Mesendoderm (in vitro differentiated cells): ENCODE results near the gene ITFG1. TPM values are rescaled to one million over a fixed set of nuclear protein-coding genes. Genes with fewer than 3 reads are reported as not detected.

Experiments
- DNase-seq: peaks from one replicate; pipeline ENCODE4 v3.0.0; 2013
- H2AK5ac ChIP-seq: 2 replicates; pipeline ENCODE4 v1.6.1; 2013; ENCODE audit warnings: low read length, inconsistent platforms
- H2BK120ac ChIP-seq: 2 replicates; pipeline ENCODE4 v1.6.1; 2013; ENCODE audit warnings: low read depth, mild to moderate bottlenecking, low read length, moderate library complexity, mixed read lengths
- H2BK15ac ChIP-seq: replicated peaks from 2 replicates; pipeline ENCODE4 v1.6.1; 2013; ENCODE audit warnings: low read depth, mild to moderate bottlenecking, moderate library complexity
- H2BK5ac ChIP-seq: 2 replicates; pipeline ENCODE4 v1.6.1; 2013; ENCODE audit warnings: low read length, inconsistent platforms
- H3K18ac ChIP-seq: 2 replicates; pipeline ENCODE4 v1.6.1; 2013; ENCODE audit warnings: mild to moderate bottlenecking, low read length, mixed read lengths
- H3K23ac ChIP-seq: one replicate; pipeline ENCODE4 v1.6.1; 2013; ENCODE audit warnings: low read length
- H3K27ac ChIP-seq: 2 replicates; pipeline ENCODE4 v1.5.1; 2013; ENCODE audit warnings: low read depth, mild to moderate bottlenecking, inconsistent platforms, low read length, moderate library complexity
- H3K27me3 ChIP-seq: 2 replicates; pipeline ENCODE4 v1.6.1; 2013; ENCODE audit warnings: low read length, control low read depth, mild to moderate bottlenecking, inconsistent platforms; ENCODE audit not compliant: insufficient read depth, poor library complexity
- H3K36me3 ChIP-seq: 2 replicates; pipeline ENCODE4 v1.6.1; 2013; ENCODE audit warnings: low read length, inconsistent platforms; ENCODE audit not compliant: control insufficient read depth, insufficient read depth
- H3K4ac ChIP-seq: one replicate; pipeline ENCODE4 v1.6.1; 2013; ENCODE audit warnings: low read depth, mild to moderate bottlenecking, low read length, moderate library complexity
- H3K4me1 ChIP-seq: 2 replicates; pipeline ENCODE4 v1.6.1; 2013; ENCODE audit warnings: low read depth, low read length, inconsistent platforms; ENCODE audit not compliant: control insufficient read depth
- H3K4me2 ChIP-seq: 2 replicates; pipeline ENCODE4 v1.6.1; 2013; ENCODE audit warnings: low read length
- H3K4me3 ChIP-seq: 2 replicates; pipeline ENCODE4 v1.5.1; 2013; ENCODE audit warnings: mild to moderate bottlenecking, low read length
- H3K56ac ChIP-seq: one replicate; pipeline ENCODE4 v1.6.1; 2013; ENCODE audit warnings: low read length
- H3K79me1 ChIP-seq: 2 replicates; pipeline ENCODE4 v1.6.1; 2013; ENCODE audit warnings: low read length, inconsistent platforms
- H3K79me2 ChIP-seq: 2 replicates; pipeline ENCODE4 v1.6.1; 2013; ENCODE audit warnings: mild to moderate bottlenecking, low read length; ENCODE audit not compliant: control insufficient read depth, insufficient read depth
- H3K9ac ChIP-seq: 2 replicates; pipeline ENCODE4 v1.6.1; 2013; ENCODE audit warnings: low read length, inconsistent platforms
- H4K5ac ChIP-seq: one replicate; pipeline ENCODE4 v1.6.1; 2013; ENCODE audit warnings: low read length
- H4K8ac ChIP-seq: one replicate; pipeline ENCODE4 v1.6.1; 2013; ENCODE audit warnings: low read depth, mild to moderate bottlenecking, control low read depth, low read length, moderate library complexity
- WGBS: extraction: QIAGEN DNeasy Blood & Tissue Kit; methylation state at CpG from one replicate; pipeline ENCODE4 v1.1.7; 2013; ENCODE audit warnings: low lambda C conversion rate, missing lambda C conversion rate; ENCODE audit not compliant: insufficient coverage; ENCODE audit errors: extremely low coverage; 5-methylcytosine and 5-hydroxymethylcytosine counted together
- polyA plus RNA-seq, 2 experiments: library from polyadenylated mRNA; stranded (reverse); fragments of 200-250 nt; gene quantifications; one replicate each; pipeline ENCODE4 v1.2.3, GENCODE V29; 2013

ITFG1 gene
- 18.9 TPM for polyA plus RNA-seq (2013, experiment 1 of 2)
- 17.5 TPM for polyA plus RNA-seq (2013, experiment 2 of 2)

DNA sequence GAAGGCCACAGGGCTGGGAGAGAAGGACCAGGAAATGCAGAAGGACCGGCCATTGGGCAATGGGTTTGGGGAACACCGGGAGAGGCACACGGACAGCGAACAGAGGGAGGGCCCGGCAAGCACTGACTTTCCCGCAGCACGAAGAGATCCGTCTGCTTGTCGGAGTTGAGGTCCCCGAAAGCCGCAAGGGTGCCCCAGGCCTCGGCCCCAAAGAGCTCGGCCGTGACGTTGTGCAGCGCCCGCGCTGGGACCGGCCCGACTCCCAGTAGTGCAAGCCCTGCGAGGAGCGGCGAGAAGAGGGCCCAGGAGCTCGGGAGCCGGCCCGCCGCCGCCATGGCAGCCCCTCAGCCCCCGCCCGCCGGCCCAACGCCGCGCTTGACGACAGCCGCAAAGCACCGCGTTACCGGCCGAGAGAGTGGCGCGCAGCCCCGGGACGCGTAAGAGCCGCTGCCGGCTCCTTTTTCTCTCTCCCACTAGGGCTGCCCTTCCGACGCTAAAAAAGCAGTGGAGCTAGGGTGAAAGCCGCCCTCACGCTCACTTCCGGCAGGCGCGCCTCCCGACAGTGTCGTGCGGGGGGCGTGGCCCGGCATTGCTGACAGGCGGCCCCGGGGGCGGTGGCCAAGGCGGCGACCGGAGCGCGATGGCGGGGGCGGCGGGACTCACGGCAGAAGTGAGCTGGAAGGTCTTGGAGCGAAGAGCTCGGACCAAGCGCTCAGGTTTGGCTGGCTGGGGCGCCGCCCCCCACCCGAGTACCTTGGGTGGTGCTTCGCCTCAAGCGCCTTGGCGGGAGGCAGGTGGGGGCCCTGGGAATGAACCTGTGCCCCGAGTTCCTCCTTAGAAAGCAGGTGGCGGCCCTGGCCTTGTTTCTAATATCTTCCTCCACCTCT is at the start of gene ITFG1, which contains the start of gene PHKB:
TSS of gene ITFG1 (minus strand) at position 353 of the 887 bp plus-strand sequence. CDS start at position 335, 18 bp downstream.
TSS of gene PHKB (plus strand) at position 621 of the 887 bp plus-strand sequence. CDS start at position 641, 20 bp downstream.
- Histone ChIP-seq H3K27ac (peak within 1 kb of the TSS; percentile 98), H4K8ac (no peak within 1 kb of the TSS), H3K23ac (no peak within 1 kb of the TSS), H3K18ac (peak within 1 kb of the TSS; percentile 56), H2BK15ac (no peak within 1 kb of the TSS), H3K4me3 (peak within 1 kb of the TSS; percentile 84), H3K4me1 (peaks cover 7% of the 10 kb centered on the region), H3K9ac (peak within 1 kb of the TSS; percentile 83), H2BK120ac (no peak within 1 kb of the TSS), H4K5ac (no peak within 1 kb of the TSS), H3K4me2 (peak within 1 kb of the TSS; percentile 76), H3K4ac (peak within 1 kb of the TSS; percentile 89), H3K27me3 (no peaks in the 10 kb centered on the region), H3K79me1 (peaks cover 5% of the 10 kb centered on the region), H3K56ac (peak within 1 kb of the TSS; percentile 90), H2BK5ac (peak within 1 kb of the TSS; percentile 65), H3K36me3 (no peaks in the 10 kb centered on the region), H2AK5ac (no peak within 1 kb of the TSS), H3K79me2 (peaks cover 2% of the 10 kb centered on the region)
- DNase-seq, result peak; percentile 98
- WGBS, result no CpG with 5 or more reads among the region's 82 CpGs

- no peaks in the 10 kb centered on the region for H3K79me2 ChIP-seq
- no peaks in the 10 kb centered on the region for H3K4me1 ChIP-seq
- no peaks in the 10 kb centered on the region for H3K27me3 ChIP-seq
- H3K23ac ChIP-seq, result no peak overlapping the region
- no peak overlapping the region for H3K4me3 ChIP-seq
- no peak overlapping the region for H2BK5ac ChIP-seq
- no peak for DNase-seq
- H3K9ac ChIP-seq, result no peak overlapping the region
- no peak overlapping the region for H3K4me2 ChIP-seq
- H3K4ac ChIP-seq, result no peak overlapping the region
- no peak overlapping the region for H2BK120ac ChIP-seq
- WGBS, result no CpG with 5 or more reads among the region's 1 CpG
- no peak overlapping the region for H3K27ac ChIP-seq
- no peak overlapping the region for H3K56ac ChIP-seq
- H3K18ac ChIP-seq, result no peak overlapping the region
- no peaks in the 10 kb centered on the region for H3K79me1 ChIP-seq
- no peak overlapping the region for H2BK15ac ChIP-seq
- H4K5ac ChIP-seq, result no peak overlapping the region
- H3K36me3 ChIP-seq, result no peaks in the 10 kb centered on the region
- no peak overlapping the region for H2AK5ac ChIP-seq
- no peak overlapping the region for H4K8ac ChIP-seq
Measured at GRCh38 chr16:47507701-47508100, 46.8 kb upstream of the ITFG1 start.

GRCh38 chr16:47506800-47507199 is 45.9 kb upstream of the ITFG1 start:
- Histone ChIP-seq H2BK15ac (no peak overlapping the region), H2BK5ac (no peak overlapping the region), H3K9ac (no peak overlapping the region), H3K4ac (no peak overlapping the region), H4K8ac (no peak overlapping the region), H3K27ac (no peak overlapping the region), H3K4me2 (no peak overlapping the region), H3K36me3 (no peaks in the 10 kb centered on the region), H3K79me2 (no peaks in the 10 kb centered on the region), H3K56ac (no peak overlapping the region), H3K27me3 (no peaks in the 10 kb centered on the region), H3K79me1 (no peaks in the 10 kb centered on the region), H3K4me1 (no peaks in the 10 kb centered on the region), H2AK5ac (no peak overlapping the region), H4K5ac (no peak overlapping the region), H3K23ac (no peak overlapping the region), H3K18ac (no peak overlapping the region), H2BK120ac (no peak overlapping the region), H3K4me3 (no peak overlapping the region)
- DNase-seq, result no peak
- WGBS, result no CpG with 5 or more reads among the region's 2 CpGs

DNA sequence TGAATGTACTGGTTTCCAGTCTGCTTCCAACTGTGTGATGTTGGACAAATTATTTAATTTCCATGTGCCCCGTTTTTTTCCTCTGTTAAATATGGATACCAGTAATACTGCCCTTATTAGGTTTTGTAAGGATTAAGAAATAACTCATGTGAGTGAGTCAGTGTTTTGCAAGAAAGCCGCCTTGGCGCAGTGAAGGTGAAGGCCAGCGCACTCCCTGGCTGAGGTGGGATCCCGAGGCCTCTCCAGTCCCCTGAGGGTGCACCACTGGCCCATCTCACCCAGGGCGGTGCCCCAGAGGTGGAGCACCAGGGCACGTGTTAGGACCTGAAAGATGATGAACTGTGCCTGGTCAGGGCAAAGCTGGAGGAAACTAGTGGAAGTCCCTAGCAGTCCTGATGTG is 43.7 kb upstream of the ITFG1 start:
- Histone ChIP-seq H2BK5ac (no peak overlapping the region), H3K4me3 (no peak overlapping the region), H3K4me2 (no peak overlapping the region), H3K23ac (no peak overlapping the region), H3K36me3 (no peaks in the 10 kb centered on the region), H3K4ac (no peak overlapping the region), H4K5ac (no peak overlapping the region), H2BK120ac (no peak overlapping the region), H3K27ac (no peak overlapping the region), H3K79me1 (no peaks in the 10 kb centered on the region), H2AK5ac (no peak overlapping the region), H3K27me3 (no peaks in the 10 kb centered on the region), H3K9ac (no peak overlapping the region), H2BK15ac (no peak overlapping the region), H3K18ac (no peak overlapping the region), H3K4me1 (no peaks in the 10 kb centered on the region), H3K79me2 (no peaks in the 10 kb centered on the region), H4K8ac (no peak overlapping the region), H3K56ac (no peak overlapping the region)
- WGBS, result no CpG with 5 or more reads among the region's 7 CpGs
- DNase-seq, result no peak

DNA sequence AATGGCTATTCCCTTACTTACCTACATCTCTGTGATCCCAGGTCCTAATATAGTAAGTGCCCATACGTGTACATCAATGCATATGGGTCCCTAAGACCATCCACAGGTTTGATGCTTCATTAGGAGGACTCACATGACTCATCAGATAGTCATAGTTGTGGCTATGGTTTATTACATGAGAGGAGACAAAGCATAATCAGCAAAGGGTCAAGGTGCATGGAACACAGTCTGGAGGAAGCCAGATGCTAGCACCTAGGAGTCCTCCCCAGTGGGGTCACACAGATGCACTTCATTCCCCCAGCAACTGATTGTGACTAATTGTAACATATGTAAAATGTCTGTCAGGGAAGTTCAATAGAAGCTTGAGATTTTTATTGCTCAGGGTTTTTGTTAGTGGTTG is 43.1 kb upstream of the ITFG1 start:
- no peaks in the 10 kb centered on the region for H3K4me1 ChIP-seq
- H3K4me2 ChIP-seq, result no peak overlapping the region
- H3K36me3 ChIP-seq, result no peaks in the 10 kb centered on the region
- H3K79me1 ChIP-seq, result no peaks in the 10 kb centered on the region
- no peak overlapping the region for H2BK15ac ChIP-seq
- no peak overlapping the region for H2BK120ac ChIP-seq
- H3K4ac ChIP-seq, result no peak overlapping the region
- H3K23ac ChIP-seq, result no peak overlapping the region
- H2BK5ac ChIP-seq, result no peak overlapping the region
- no peak overlapping the region for H4K5ac ChIP-seq
- no peak overlapping the region for H3K4me3 ChIP-seq
- WGBS, result no CpG with 5 or more reads among the region's 1 CpG
- no peak overlapping the region for H3K18ac ChIP-seq
- H3K79me2 ChIP-seq, result no peaks in the 10 kb centered on the region
- no peak overlapping the region for H3K9ac ChIP-seq
- no peak overlapping the region for H3K56ac ChIP-seq
- no peak overlapping the region for H4K8ac ChIP-seq
- H2AK5ac ChIP-seq, result no peak overlapping the region
- H3K27ac ChIP-seq, result no peak overlapping the region
- DNase-seq, result no peak
- no peaks in the 10 kb centered on the region for H3K27me3 ChIP-seq
